ENCODE results near the gene ZNF618. TPM values are rescaled to one million over a fixed set of nuclear protein-coding genes. Genes with fewer than 3 reads are reported as not detected.

The ZNF618 gene
- total and polyA plus RNA-seq, 5 experiments from 2014 or later = 0.47 to 1.1 (median 0.69) TPM

- no peaks in the 10 kb centered on the region for H3K36me3 Mint-ChIP-seq
- no peaks in the 10 kb centered on the region for H3K9me3 Mint-ChIP-seq
- no peak overlapping the region for H3K4me3 Mint-ChIP-seq
- H3K27me3 Mint-ChIP-seq = peaks cover 13 to 26% (median 22%) of the 10 kb centered on the region in 5 donors
- POLR2A ChIA-PET = no interaction called here
- peaks cover 0 to 8% (median 0%) of the 10 kb centered on the region in 4 donors for H3K4me1 Mint-ChIP-seq
- DNase-seq = no peak
- no peak overlapping the region for H3K27ac Mint-ChIP-seq
- no peak for ATAC-seq
These were observed 183.1 kb downstream of the ZNF618 start for GRCh38 chr9:114059047-114059803.

- no peak for DNase-seq
These were observed 184.0 kb downstream of the ZNF618 start for GRCh38 chr9:114060070-114060469.

GRCh38 chr9:114060711-114061110 is 184.6 kb downstream of the ZNF618 start:
- no peaks in the 10 kb centered on the region for H3K36me3 Mint-ChIP-seq
- peaks cover 15 to 31% (median 23%) of the 10 kb centered on the region in 5 donors for H3K27me3 Mint-ChIP-seq

More at GRCh38 chr9:114060070-114060469, 184.0 kb downstream of the ZNF618 start:
- Mint-ChIP-seq H3K36me3 (no peaks in the 10 kb centered on the region), H3K27me3 (peaks cover 15 to 29% (median 22%) of the 10 kb centered on the region in 5 donors), H3K4me1 (peaks cover 0 to 8% (median 0%) of the 10 kb centered on the region in 4 donors), H3K9me3 (no peaks in the 10 kb centered on the region), H3K27ac (no peak overlapping the region), H3K4me3 (no peak overlapping the region)
- no peak for ATAC-seq
- POLR2A ChIA-PET = no interaction called here

GRCh38 chr9:114061292-114061691 is 185.2 kb downstream of the ZNF618 start:
- no peak for ATAC-seq
- Mint-ChIP-seq H3K27me3 (peaks cover 15 to 33% (median 26%) of the 10 kb centered on the region in 5 donors), H3K27ac (no peak overlapping the region), H3K36me3 (no peaks in the 10 kb centered on the region), H3K4me3 (no peak overlapping the region), H3K4me1 (peaks cover 0 to 6% (median 0%) of the 10 kb centered on the region in 4 donors), H3K9me3 (no peaks in the 10 kb centered on the region)
- no peak for DNase-seq
- POLR2A ChIA-PET = no interaction called here

More at GRCh38 chr9:114060711-114061110, 184.6 kb downstream of the ZNF618 start:
- POLR2A ChIA-PET = no interaction called here
- peaks cover 0 to 8% (median 0%) of the 10 kb centered on the region in 4 donors for H3K4me1 Mint-ChIP-seq
- ATAC-seq = no peak
- no peaks in the 10 kb centered on the region for H3K9me3 Mint-ChIP-seq
- no peak for DNase-seq
- H3K4me3 Mint-ChIP-seq = no peak overlapping the region
- H3K27ac Mint-ChIP-seq = peak overlapping the region in 1 of 10 donors; percentile 50

- no peak overlapping the region for H3K4me3 Mint-ChIP-seq
- no peaks in the 10 kb centered on the region for H3K9me3 Mint-ChIP-seq
- H3K27me3 Mint-ChIP-seq = peaks cover 15 to 33% (median 26%) of the 10 kb centered on the region in 5 donors
- H3K36me3 Mint-ChIP-seq = no peaks in the 10 kb centered on the region
- DNase-seq = no peak
- ATAC-seq = no peak
- H3K4me1 Mint-ChIP-seq = peaks cover 0 to 6% (median 0%) of the 10 kb centered on the region in 4 donors
- no peak overlapping the region for H3K27ac Mint-ChIP-seq
- POLR2A ChIA-PET = no interaction called here
These were observed 185.8 kb downstream of the ZNF618 start for GRCh38 chr9:114061830-114062474.

GRCh38 chr9:114065304-114065703 is 189.2 kb downstream of the ZNF618 start:
- ATAC-seq = no peak
- no peak overlapping the region for H3K4me3 Mint-ChIP-seq
- POLR2A ChIA-PET = no interaction called here
- peaks cover 15 to 32% (median 26%) of the 10 kb centered on the region in 5 donors for H3K27me3 Mint-ChIP-seq
- H3K27ac Mint-ChIP-seq = no peak overlapping the region
- H3K36me3 Mint-ChIP-seq = no peaks in the 10 kb centered on the region
- no peak for DNase-seq
- H3K4me1 Mint-ChIP-seq = peaks cover 0 to 3% (median 0%) of the 10 kb centered on the region in 4 donors
- H3K9me3 Mint-ChIP-seq = no peaks in the 10 kb centered on the region

GRCh38 chr9:114069476-114070187 is 193.5 kb downstream of the ZNF618 start:
- Mint-ChIP-seq H3K4me3 (no peak overlapping the region), H3K27ac (no peak overlapping the region), H3K27me3 (peaks cover 2 to 10% (median 6%) of the 10 kb centered on the region in 5 donors), H3K36me3 (no peaks in the 10 kb centered on the region), H3K9me3 (peaks cover 0 to 2% (median 0%) of the 10 kb centered on the region in 9 donors), H3K4me1 (peaks cover 0 to 3% (median 0%) of the 10 kb centered on the region in 4 donors)
- DNase-seq (no peak), ATAC-seq (no peak)
- POLR2A ChIA-PET = no interaction called here

- H3K27ac Mint-ChIP-seq = no peak overlapping the region
- peaks cover 0 to 3% (median 0%) of the 10 kb centered on the region in 4 donors for H3K4me1 Mint-ChIP-seq
- peaks cover 0 to 2% (median 0%) of the 10 kb centered on the region in 9 donors for H3K9me3 Mint-ChIP-seq
- H3K4me3 Mint-ChIP-seq = no peak overlapping the region
- H3K27me3 Mint-ChIP-seq = peaks cover 4 to 13% (median 6%) of the 10 kb centered on the region in 5 donors
- no peaks in the 10 kb centered on the region for H3K36me3 Mint-ChIP-seq
- ATAC-seq = no peak
- POLR2A ChIA-PET = no interaction called here
- DNase-seq = no peak
These were observed 194.3 kb downstream of the ZNF618 start for GRCh38 chr9:114070188-114071103.

GRCh38 chr9:114071197-114071795 is 195.2 kb downstream of the ZNF618 start:
- ATAC-seq = no peak
- H3K27ac Mint-ChIP-seq = no peak overlapping the region
- DNase-seq = no peak
- no peaks in the 10 kb centered on the region for H3K36me3 Mint-ChIP-seq
- H3K4me3 Mint-ChIP-seq = no peak overlapping the region
- H3K27me3 Mint-ChIP-seq = peaks cover 9 to 17% (median 13%) of the 10 kb centered on the region in 5 donors
- H3K9me3 Mint-ChIP-seq = peaks cover 0 to 2% (median 0%) of the 10 kb centered on the region in 9 donors
- POLR2A ChIA-PET = no interaction called here
- H3K4me1 Mint-ChIP-seq = peaks cover 0 to 3% (median 0%) of the 10 kb centered on the region in 4 donors

GRCh38 chr9:114072184-114073140 is 196.4 kb downstream of the ZNF618 start:
- no peak for ATAC-seq
- no peak overlapping the region for H3K27ac Mint-ChIP-seq
- H3K4me3 Mint-ChIP-seq = no peak overlapping the region
- H3K9me3 Mint-ChIP-seq = peaks cover 0 to 3% (median 0%) of the 10 kb centered on the region in 9 donors
- H3K36me3 Mint-ChIP-seq = no peaks in the 10 kb centered on the region
- DNase-seq = no peak
- H3K4me1 Mint-ChIP-seq = peaks cover 0 to 3% (median 0%) of the 10 kb centered on the region in 4 donors
- POLR2A ChIA-PET = no interaction called here
- H3K27me3 Mint-ChIP-seq = peaks cover 9 to 29% (median 22%) of the 10 kb centered on the region in 5 donors

GRCh38 chr9:114075602-114076001 is 199.5 kb downstream of the ZNF618 start:
- Mint-ChIP-seq H3K9me3 (peaks cover 0 to 3% (median 0%) of the 10 kb centered on the region in 9 donors), H3K4me1 (peaks cover 0 to 3% (median 0%) of the 10 kb centered on the region in 4 donors), H3K36me3 (no peaks in the 10 kb centered on the region), H3K4me3 (no peak overlapping the region), H3K27me3 (peaks cover 7 to 32% (median 26%) of the 10 kb centered on the region in 5 donors), H3K27ac (peak overlapping the region in 1 of 10 donors; percentile 24)
- DNase-seq = no peak
- POLR2A ChIA-PET = no interaction called here
- ATAC-seq = no peak

Measured in naive thymus-derived CD8-positive, alpha-beta T cell (primary cell).